Tibial artery (tissue), 4 donors: ENCODE measurements around the gene COPE.
"Not testable (repeated sequence)": the region's sequence is repeated elsewhere in the genome, so short reads cannot be mapped to it uniquely, and the experiment has no call there.

Source experiments
- DNase-seq, 2 donors: peaks; one replicate each; pipeline ENCODE4 v3.0.0-alpha.2; 2019
- H3K27ac ChIP-seq, 2 donors: fragments of 200-600 bp; sonication (generic) in 1 of 2; 1 replicate in 1 of 2; 2 replicates in 1 of 2; pipeline ENCODE4 v1.5.1; 2018 to 2019; ENCODE audit warnings: mild to moderate bottlenecking in 1 of 2
- H3K27me3 ChIP-seq, 2 donors: fragments of 200-600 bp; sonication (generic) in 1 of 2; one replicate each; pipeline versions ENCODE4 v1.5.1 to v1.6.0; 2016 to 2019
- H3K36me3 ChIP-seq, 3 donors: fragments of 200-600 bp; sonication (generic) in 2 of 3; one replicate each; pipeline ENCODE4 v1.5.1; 2016 to 2019; ENCODE audit warnings: mild to moderate bottlenecking in 2 of 3
- H3K4me1 ChIP-seq, 4 donors: fragments of 200-600 bp; sonication (generic) in 2 of 4; 1 replicate in 3 of 4; 2 replicates in 1 of 4; pipeline ENCODE4 v1.5.1; 2016 to 2019
- H3K4me3 ChIP-seq, 2 donors: fragments of 200-600 bp; sonication (generic) in 1 of 2; 1 replicate in 1 of 2; 2 replicates in 1 of 2; pipeline ENCODE4 v1.5.1; 2018 to 2019; ENCODE audit warnings: mild to moderate bottlenecking in 2 of 2
- H3K9me3 ChIP-seq, 3 donors: fragments of 200-600 bp; sonication (generic) in 1 of 3; one replicate each; pipeline ENCODE4 v1.5.1; 2016 to 2019
- CTCF ChIP-seq, 2 experiments: fragments of 200-600 bp in 1 of 2; fragments of 450-650 bp in 1 of 2; IDR thresholded peaks; one replicate each; pipeline ENCODE4 v1.5.1; 2017 to 2019; ENCODE audit warnings: antibody characterized with exemption in 2 of 2, mild to moderate bottlenecking in 1 of 2, moderate library complexity in 1 of 2
- intact Hi-C: fragments of 100-400 bp; cut with DNase I; formaldehyde crosslinking; loops from one replicate; pipeline ENCODE4 v1.15.0; 2023; ENCODE audit warnings: low total_unique reads

COPE gene

GRCh38 chr19:18920400-18920799, 1.2 kb upstream of the COPE start:
- Histone ChIP-seq H3K4me1 (peaks cover 0 to 51% (median 29%) of the 10 kb centered on the region in 4 donors), H3K27me3 (no peaks in the 10 kb centered on the region), H3K9me3 (no peaks in the 10 kb centered on the region), H3K36me3 (peaks cover 40 to 51% (median 44%) of the 10 kb centered on the region in 3 donors), H3K4me3 (peak overlapping the region; percentile 84 to 87), H3K27ac (peak overlapping the region; percentile 80 to 82)
- TF ChIP-seq CTCF (IDR thresholded peaks at IDR 0.05): no peak
- DNase-seq: no peak
- intact Hi-C loops: no loop called here

- no peak for DNase-seq
- H3K9me3 ChIP-seq: no peaks in the 10 kb centered on the region
- peaks cover 35 to 51% (median 44%) of the 10 kb centered on the region in 3 donors for H3K36me3 ChIP-seq
- peak overlapping the region; percentile 84 to 87 for H3K4me3 ChIP-seq
- H3K4me1 ChIP-seq: peaks cover 0 to 55% (median 29%) of the 10 kb centered on the region in 4 donors
- no peak for TF ChIP-seq CTCF (IDR thresholded peaks at IDR 0.05)
- intact Hi-C loops: no loop called here
- H3K27me3 ChIP-seq: no peaks in the 10 kb centered on the region
- peak overlapping the region; percentile 80 to 82 for H3K27ac ChIP-seq
Observed at GRCh38 chr19:18919900-18920214, 670 bp upstream of the COPE start.

GRCh38 chr19:18917593-18917992, 1.6 kb downstream of the COPE start:
- H3K27ac ChIP-seq, H3K9me3 ChIP-seq, DNase-seq, H3K27me3 ChIP-seq, H3K4me3 ChIP-seq, intact Hi-C loops: not testable (repeated sequence)
- Histone ChIP-seq H3K4me1 (peaks cover 0 to 55% (median 29%) of the 10 kb centered on the region in 4 donors), H3K36me3 (peaks cover 14 to 49% (median 39%) of the 10 kb centered on the region in 3 donors)

GRCh38 chr19:18915639-18916038, 3.5 kb downstream of the COPE start:
- H3K9me3 ChIP-seq: no peaks in the 10 kb centered on the region
- intact Hi-C loops: no loop called here
- TF ChIP-seq CTCF (IDR thresholded peaks at IDR 0.05): no peak
- peaks cover 5 to 51% (median 35%) of the 10 kb centered on the region in 3 donors for H3K36me3 ChIP-seq
- H3K27ac ChIP-seq: no peak overlapping the region
- no peak overlapping the region for H3K4me3 ChIP-seq
- no peaks in the 10 kb centered on the region for H3K27me3 ChIP-seq
- DNase-seq: no peak
- peaks cover 0 to 45% (median 21%) of the 10 kb centered on the region in 4 donors for H3K4me1 ChIP-seq

- no peak for TF ChIP-seq CTCF (IDR thresholded peaks at IDR 0.05)
- no peak overlapping the region for H3K4me3 ChIP-seq
- peaks cover 8 to 71% (median 45%) of the 10 kb centered on the region in 3 donors for H3K36me3 ChIP-seq
- intact Hi-C loops: no loop called here
- no peak overlapping the region for H3K27ac ChIP-seq
- no peaks in the 10 kb centered on the region for H3K27me3 ChIP-seq
- peaks cover 0 to 32% (median 12%) of the 10 kb centered on the region in 4 donors for H3K4me1 ChIP-seq
- H3K9me3 ChIP-seq: no peaks in the 10 kb centered on the region
- no peak for DNase-seq
Observed at GRCh38 chr19:18913466-18913865, 5.7 kb downstream of the COPE start.

GRCh38 chr19:18912933-18913332, 6.3 kb downstream of the COPE start:
- H3K36me3 ChIP-seq: peaks cover 8 to 76% (median 47%) of the 10 kb centered on the region in 3 donors
- intact Hi-C loops: no loop called here
- TF ChIP-seq CTCF (IDR thresholded peaks at IDR 0.05): no peak
- no peak overlapping the region for H3K4me3 ChIP-seq
- H3K9me3 ChIP-seq: no peaks in the 10 kb centered on the region
- no peak overlapping the region for H3K27ac ChIP-seq
- peaks cover 0 to 27% (median 7%) of the 10 kb centered on the region in 4 donors for H3K4me1 ChIP-seq
- DNase-seq: no peak
- no peaks in the 10 kb centered on the region for H3K27me3 ChIP-seq
